Lower leg skin (tissue), 3 donors: ENCODE measurements around the gene TANC1.

ENCODE experiments used
- CTCF ChIP-seq, 3 donors: fragments of 450-650 bp; IDR thresholded peaks; one replicate each; pipeline ENCODE4 v1.5.1; 2016; ENCODE audit warnings: antibody characterized with exemption in 3 of 3, mild to moderate bottlenecking in 3 of 3, moderate library complexity in 2 of 3
- POLR2A ChIP-seq, 2 donors: fragments of 450-650 bp; IDR thresholded peaks; one replicate each; pipeline ENCODE4 v1.6.1; 2016 to 2017; ENCODE audit warnings: antibody characterized with exemption in 2 of 2, mild to moderate bottlenecking in 1 of 2, moderate library complexity in 1 of 2

GRCh38 chr2:159017837-159018236, 49.4 kb downstream of the TANC1 start:
- TF ChIP-seq CTCF (IDR thresholded peaks at IDR 0.05) (no peak), POLR2A (IDR thresholded peaks at IDR 0.05) (no peak)
